Measurements from ENCODE around the gene PCDHGC4. TPM values are rescaled to one million over a fixed set of nuclear protein-coding genes. Genes with fewer than 3 reads are reported as not detected.

PCDHGC4 gene
- total RNA-seq, 4 donors from 2014 or later, result 2.9 to 8.0 (median 6.7) TPM

DNA sequence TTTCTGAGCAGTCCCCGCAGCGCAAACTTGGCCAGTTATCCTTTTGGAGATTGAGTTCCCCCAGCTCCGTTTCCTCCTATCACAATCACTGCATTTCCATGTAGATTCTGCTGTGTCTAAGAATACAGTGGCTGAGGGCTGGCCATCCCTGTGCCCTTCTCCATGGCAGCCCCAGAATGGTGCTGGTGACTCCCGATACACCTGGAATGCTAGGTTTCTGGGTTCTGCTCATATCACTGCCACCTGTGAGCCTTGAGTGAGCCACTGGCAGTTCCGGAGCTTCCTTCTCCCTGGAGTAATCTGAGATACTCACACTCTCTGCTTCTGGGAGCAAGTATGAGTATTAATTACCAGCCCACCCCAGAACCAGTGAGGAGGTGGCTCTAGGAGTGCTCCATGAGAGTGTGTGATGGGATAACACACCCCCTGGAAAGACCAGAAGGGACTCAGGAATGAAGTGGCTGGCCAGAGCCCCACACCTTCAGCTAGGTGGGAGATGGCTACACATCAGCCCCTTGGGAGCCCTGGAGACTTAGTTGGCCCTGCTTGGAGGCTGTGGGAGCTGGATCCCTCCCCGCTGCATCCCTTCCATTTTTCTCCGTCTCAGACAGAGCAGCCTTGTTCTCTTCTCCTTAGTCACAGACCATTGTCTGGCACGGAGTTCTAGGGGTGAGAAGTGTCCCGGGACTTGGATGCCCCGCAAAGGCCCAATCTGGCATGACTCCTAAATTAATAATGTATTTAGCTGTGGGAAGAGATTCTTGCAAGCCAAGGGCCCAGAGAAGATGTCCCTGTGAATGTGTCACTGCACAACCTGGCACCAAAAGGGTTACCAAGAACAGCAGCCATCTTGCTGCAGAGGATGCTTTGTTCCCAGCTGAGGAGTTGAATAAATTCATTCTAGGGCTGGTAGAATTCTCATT, 8.9 kb downstream of the PCDHGC4 start:
- intact Hi-C loops (cut with DNase I; ENCODE audit: low total_unique reads), result no loop called here
- Histone ChIP-seq H3K9me3 (no peaks in the 10 kb centered on the region), H3K4me1 (no peaks in the 10 kb centered on the region), H3K27ac (peak overlapping the region; percentile 30 to 57), H3K4me3 (no peak overlapping the region), H3K27me3 (no peaks in the 10 kb centered on the region), H3K36me3 (no peaks in the 10 kb centered on the region)
- no peak for TF ChIP-seq POLR2A (IDR thresholded peaks at IDR 0.05)
- TF ChIP-seq, protein P1, sequence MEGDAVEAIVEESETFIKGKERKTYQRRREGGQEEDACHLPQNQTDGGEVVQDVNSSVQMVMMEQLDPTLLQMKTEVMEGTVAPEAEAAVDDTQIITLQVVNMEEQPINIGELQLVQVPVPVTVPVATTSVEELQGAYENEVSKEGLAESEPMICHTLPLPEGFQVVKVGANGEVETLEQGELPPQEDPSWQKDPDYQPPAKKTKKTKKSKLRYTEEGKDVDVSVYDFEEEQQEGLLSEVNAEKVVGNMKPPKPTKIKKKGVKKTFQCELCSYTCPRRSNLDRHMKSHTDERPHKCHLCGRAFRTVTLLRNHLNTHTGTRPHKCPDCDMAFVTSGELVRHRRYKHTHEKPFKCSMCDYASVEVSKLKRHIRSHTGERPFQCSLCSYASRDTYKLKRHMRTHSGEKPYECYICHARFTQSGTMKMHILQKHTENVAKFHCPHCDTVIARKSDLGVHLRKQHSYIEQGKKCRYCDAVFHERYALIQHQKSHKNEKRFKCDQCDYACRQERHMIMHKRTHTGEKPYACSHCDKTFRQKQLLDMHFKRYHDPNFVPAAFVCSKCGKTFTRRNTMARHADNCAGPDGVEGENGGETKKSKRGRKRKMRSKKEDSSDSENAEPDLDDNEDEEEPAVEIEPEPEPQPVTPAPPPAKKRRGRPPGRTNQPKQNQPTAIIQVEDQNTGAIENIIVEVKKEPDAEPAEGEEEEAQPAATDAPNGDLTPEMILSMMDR (IDR thresholded peaks at IDR 0.05), result no peak
- no peak for DNase-seq

DNA sequence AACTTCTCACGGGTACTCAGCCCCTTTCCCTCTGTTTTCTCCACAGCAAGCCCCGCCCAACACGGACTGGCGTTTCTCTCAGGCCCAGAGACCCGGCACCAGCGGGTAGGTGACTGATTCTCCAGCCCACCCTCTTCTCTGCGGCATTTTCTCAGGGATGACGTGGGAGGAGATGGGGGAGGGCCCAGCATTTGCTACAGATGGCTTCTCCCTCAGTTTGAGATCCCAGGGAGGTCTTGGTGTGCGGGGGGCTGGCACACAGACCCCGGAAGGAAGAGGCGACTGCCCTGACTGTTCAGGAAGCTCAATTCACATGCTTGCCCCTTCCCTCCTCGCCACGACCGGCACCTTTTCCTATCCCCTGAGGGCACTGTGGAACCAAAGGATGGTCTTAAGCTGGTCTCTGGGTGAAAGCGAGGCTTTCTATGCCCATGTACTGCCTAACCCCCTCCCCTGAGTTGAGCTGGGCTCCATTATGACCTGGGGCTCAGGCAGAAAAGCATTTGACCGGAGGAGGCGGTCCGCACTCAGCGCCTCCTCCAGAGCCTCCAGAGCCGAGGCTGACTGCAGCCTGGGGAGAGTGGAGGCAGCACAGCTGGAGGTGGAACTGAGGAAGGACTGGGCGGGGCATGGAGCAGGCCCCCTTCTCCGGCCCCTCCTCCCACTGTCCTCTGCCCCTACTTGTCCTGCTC, 10.1 kb downstream of the PCDHGC4 start:
- DNase-seq, result no peak
- Histone ChIP-seq H3K27me3 (no peaks in the 10 kb centered on the region), H3K36me3 (no peaks in the 10 kb centered on the region), H3K4me1 (no peaks in the 10 kb centered on the region), H3K27ac (peak overlapping the region; percentile 30 to 57), H3K4me3 (no peak overlapping the region), H3K9me3 (no peaks in the 10 kb centered on the region)
- intact Hi-C loops (cut with DNase I; ENCODE audit: low total_unique reads), result no loop called here
- TF ChIP-seq POLR2A (IDR thresholded peaks at IDR 0.05), result no peak
- TF ChIP-seq, protein P1 (IDR thresholded peaks at IDR 0.05), result no peak

DNA sequence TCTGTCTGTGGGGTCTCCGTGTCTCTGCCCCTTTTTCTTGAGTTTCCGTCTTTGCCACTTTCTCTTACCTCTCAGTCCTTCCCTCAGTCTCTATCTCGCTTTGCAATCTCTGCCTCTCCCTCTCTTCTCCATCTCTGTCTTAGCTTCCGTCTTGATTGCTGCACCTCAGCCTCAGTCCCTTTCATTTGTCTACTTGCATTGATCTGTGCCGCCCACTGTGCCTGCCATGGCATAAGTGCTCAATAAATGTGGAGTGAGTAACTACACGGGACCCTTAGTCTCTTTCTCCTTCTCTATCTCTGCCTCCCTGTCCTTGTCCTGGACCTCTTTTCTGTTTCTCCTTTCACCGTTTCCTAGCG, 10.6 kb downstream of the PCDHGC4 start:
- Histone ChIP-seq H3K4me1 (no peaks in the 10 kb centered on the region), H3K9me3 (no peaks in the 10 kb centered on the region), H3K27me3 (no peaks in the 10 kb centered on the region), H3K4me3 (no peak overlapping the region), H3K36me3 (no peaks in the 10 kb centered on the region), H3K27ac (peak overlapping the region in 1 of 2 donors; percentile 57)
- DNase-seq, result no peak
- intact Hi-C loops (cut with DNase I; ENCODE audit: low total_unique reads), result no loop called here
- TF ChIP-seq, protein P1 (IDR thresholded peaks at IDR 0.05), result no peak
- no peak for TF ChIP-seq POLR2A (IDR thresholded peaks at IDR 0.05)

DNA sequence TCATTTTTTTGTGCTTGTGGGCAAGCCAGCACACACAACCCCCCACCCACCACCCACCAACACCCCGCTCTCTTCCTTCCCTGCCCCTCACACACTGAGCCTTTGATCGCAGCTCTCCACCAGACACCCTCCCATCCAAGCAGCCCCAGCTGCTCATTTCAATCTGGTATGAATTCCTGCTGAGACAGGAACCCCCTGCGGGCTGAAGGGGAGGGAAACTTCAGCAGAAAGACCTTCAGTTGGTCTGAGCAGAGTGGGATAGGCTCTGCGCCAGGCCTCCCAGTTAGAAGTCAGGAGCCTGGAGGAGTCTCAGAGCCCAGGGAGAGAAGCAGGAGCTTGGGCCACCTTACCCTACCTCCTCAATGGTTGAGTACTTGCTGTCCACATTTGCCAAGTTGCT, 11.2 kb downstream of the PCDHGC4 start:
- DNase-seq, result no peak
- H3K27ac ChIP-seq, result no peak overlapping the region

More for the DNA sequence above, 11.2 kb downstream of the PCDHGC4 start:
- no peak for TF ChIP-seq POLR2A (IDR thresholded peaks at IDR 0.05)
- TF ChIP-seq, protein P1 (IDR thresholded peaks at IDR 0.05), result no peak
- Histone ChIP-seq H3K9me3 (no peaks in the 10 kb centered on the region), H3K4me1 (no peaks in the 10 kb centered on the region), H3K27me3 (no peaks in the 10 kb centered on the region), H3K36me3 (no peaks in the 10 kb centered on the region), H3K4me3 (no peak overlapping the region)
- intact Hi-C loops (cut with DNase I; ENCODE audit: low total_unique reads), result no loop called here

All from uterus (tissue), 4 donors.